Adrenal gland (tissue), 12 donors: ENCODE measurements around the gene PRR12. TPM values are rescaled to one million over a fixed set of nuclear protein-coding genes. Genes with fewer than 3 reads are reported as not detected.

Experiments
- DNase-seq, 7 donors: peaks; one replicate each; pipeline ENCODE4 v3.0.0-alpha.2; 2019 to 2020
- H3K27ac ChIP-seq, 5 donors: fragments of 200-600 bp; sonication (generic) in 4 of 5; 1 replicate in 3 of 5; 2 replicates in 2 of 5; pipeline versions ENCODE4 v1.5.1 to v1.8.0; 2016 to 2020; ENCODE audit warnings: mild to moderate bottlenecking in 1 of 5
- H3K27me3 ChIP-seq: fragments of 200-600 bp; 2 replicates; pipeline ENCODE4 v1.8.0; 2021
- H3K36me3 ChIP-seq, 2 donors: fragments of 200-600 bp; replicated peaks in 1 of 2; 1 replicate in 1 of 2; 2 replicates in 1 of 2; pipeline versions ENCODE4 v1.5.1 to v1.8.0; 2018 to 2022
- H3K4me1 ChIP-seq, 2 donors: fragments of 200-600 bp; replicated peaks in 1 of 2; 1 replicate in 1 of 2; 2 replicates in 1 of 2; pipeline versions ENCODE4 v1.5.1 to v1.8.0; 2018 to 2021
- H3K4me3 ChIP-seq, 4 donors: fragments of 200-600 bp; sonication (generic) in 3 of 4; one replicate each; pipeline ENCODE4 v1.5.1; 2016 to 2018
- H3K9me3 ChIP-seq, 3 donors: fragments of 200-600 bp; sonication (generic) in 1 of 3; replicated peaks in 1 of 3; 1 replicate in 2 of 3; 2 replicates in 1 of 3; pipeline versions ENCODE4 v1.5.1 to v1.8.0; 2016 to 2021
- POLR2A ChIP-seq, 2 donors: fragments of 450-650 bp; IDR thresholded peaks; one replicate each; pipeline ENCODE4 v1.6.1; 2017; ENCODE audit warnings: antibody characterized with exemption in 2 of 2, mild to moderate bottlenecking in 2 of 2, moderate library complexity in 1 of 2
- WGBS, 4 donors: extraction: QIAGEN DNeasy Blood & Tissue Kit in 2 of 4; methylation state at CpG; one replicate each; pipeline versions ENCODE4 v1.1.5 to v1.1.7; 2013 to 2017; 5-methylcytosine and 5-hydroxymethylcytosine counted together
- intact Hi-C, 2 donors: fragments of 100-400 bp; cut with DNase I; formaldehyde crosslinking; loops; one replicate each; pipeline versions ENCODE4 v1.14.1 to v1.15.0; 2022 to 2023
- polyA plus RNA-seq, 3 donors: library from polyadenylated mRNA; stranded (reverse); fragments of 200-250 nt in 2 of 3; fragments of 350-450 nt in 1 of 3; fragmentation: Illumina TruSeq in 1 of 3; extraction: RNeasy Lipid Tissue Mini Kit (QIAGEN cat#74804) in 1 of 3; gene quantifications; one replicate each; pipeline ENCODE4 v1.2.3, GENCODE V29; 2013 to 2014
- total RNA-seq, 9 donors: library from RNA; depleted of rRNA in 4 of 9; stranded (reverse); fragments of >200 nt in 4 of 9; fragments of 120-200 nt in 1 of 9; fragmentation: NEBNext Ultra II Directional in 1 of 9; extraction: Animal tissue kit (Norgen Biotek cat#: 25700) in 1 of 9; gene quantifications; one replicate each; pipeline versions ENCODE4 v1.1.0 to v1.2.4, GENCODE V29; 2013 to 2023
- TF ChIP-seq, protein P1 (sequence below), 6 experiments: fragments of 450-650 bp in 4 of 6; fragments of 200-600 bp in 2 of 6; sonication (generic) in 1 of 6; IDR thresholded peaks; 1 replicate in 5 of 6; 2 replicates in 1 of 6; pipeline versions ENCODE4 v1.5.1 to v1.8.0; 2016 to 2021; ENCODE audit warnings: antibody characterized with exemption in 6 of 6, mild to moderate bottlenecking in 2 of 6, moderate library complexity in 1 of 6
- donor health status: healthy with polysubstance abuse.
- donor health status: Bipolar disorder and iron deficiency.
- donor health status: DM: yes; HTN: yes; CAD: no.
- donor health status: DM: no; HTN: no; CAD: no.
- donor health status: DM: no; HTN: no; CAD: no.
- donor health status: DM: yes; HTN: yes; CAD: no.

The PRR12 gene
- total and polyA plus RNA-seq, 12 donors: 2.9 to 49.8 (median 16.2) TPM

DNA sequence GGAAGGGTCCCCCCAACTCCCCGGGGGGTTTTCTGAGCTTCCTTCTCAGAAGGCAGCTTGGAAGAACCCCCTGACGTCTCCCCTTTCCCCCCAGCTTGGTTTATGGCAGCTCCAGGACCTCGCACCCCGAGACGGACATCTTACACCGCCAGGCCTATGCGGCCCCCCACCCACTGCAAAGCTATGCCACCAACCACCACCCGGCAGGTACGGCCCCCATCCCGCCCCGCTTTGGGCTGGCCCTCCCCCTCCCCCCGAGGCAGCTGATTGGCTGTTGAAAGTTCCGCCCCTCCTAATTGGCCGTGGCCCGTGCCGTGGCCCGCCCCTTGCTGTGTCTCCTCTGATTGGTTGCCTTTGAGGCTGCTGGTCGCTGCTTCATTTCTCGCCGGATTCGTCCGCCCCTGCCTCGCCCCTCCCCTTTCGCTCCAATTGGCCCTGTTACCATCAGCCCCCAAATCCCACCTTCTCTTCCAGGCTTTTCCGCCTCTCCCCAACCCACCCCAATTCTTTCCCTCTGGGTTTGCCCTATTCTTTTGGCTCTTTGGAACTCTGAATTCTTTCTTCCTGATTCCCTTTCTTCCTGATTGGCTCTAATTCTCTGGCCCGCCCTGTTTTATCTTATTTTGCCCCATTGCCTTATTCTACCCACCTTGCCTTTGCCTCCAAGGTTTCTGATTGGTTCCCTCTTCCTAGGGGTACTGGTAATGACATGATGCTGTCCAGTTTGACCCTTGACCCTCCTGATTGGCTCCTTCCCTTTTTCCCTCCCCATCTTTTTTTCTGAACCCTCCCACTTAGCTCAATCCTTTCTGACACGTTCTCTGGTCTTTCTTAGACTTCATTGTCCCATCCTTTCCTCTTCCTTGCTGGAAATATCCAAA lies 2.5 kb downstream of the PRR12 start:
- peaks cover 0 to 47% of the 10 kb centered on the region in 2 donors for H3K36me3 ChIP-seq
- TF ChIP-seq, protein P1, sequence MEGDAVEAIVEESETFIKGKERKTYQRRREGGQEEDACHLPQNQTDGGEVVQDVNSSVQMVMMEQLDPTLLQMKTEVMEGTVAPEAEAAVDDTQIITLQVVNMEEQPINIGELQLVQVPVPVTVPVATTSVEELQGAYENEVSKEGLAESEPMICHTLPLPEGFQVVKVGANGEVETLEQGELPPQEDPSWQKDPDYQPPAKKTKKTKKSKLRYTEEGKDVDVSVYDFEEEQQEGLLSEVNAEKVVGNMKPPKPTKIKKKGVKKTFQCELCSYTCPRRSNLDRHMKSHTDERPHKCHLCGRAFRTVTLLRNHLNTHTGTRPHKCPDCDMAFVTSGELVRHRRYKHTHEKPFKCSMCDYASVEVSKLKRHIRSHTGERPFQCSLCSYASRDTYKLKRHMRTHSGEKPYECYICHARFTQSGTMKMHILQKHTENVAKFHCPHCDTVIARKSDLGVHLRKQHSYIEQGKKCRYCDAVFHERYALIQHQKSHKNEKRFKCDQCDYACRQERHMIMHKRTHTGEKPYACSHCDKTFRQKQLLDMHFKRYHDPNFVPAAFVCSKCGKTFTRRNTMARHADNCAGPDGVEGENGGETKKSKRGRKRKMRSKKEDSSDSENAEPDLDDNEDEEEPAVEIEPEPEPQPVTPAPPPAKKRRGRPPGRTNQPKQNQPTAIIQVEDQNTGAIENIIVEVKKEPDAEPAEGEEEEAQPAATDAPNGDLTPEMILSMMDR (IDR thresholded peaks at IDR 0.05): no peak
- no peak for TF ChIP-seq POLR2A (IDR thresholded peaks at IDR 0.05)
- intact Hi-C loops: no loop called here
- no peaks in the 10 kb centered on the region for H3K9me3 ChIP-seq
- H3K27ac ChIP-seq: peak overlapping the region in 4 of 5 donors; percentile 21 to 93 (median 68)
- H3K4me1 ChIP-seq: peaks cover 9 to 18% of the 10 kb centered on the region in 2 donors
- WGBS, 4 donors: 5 to 10% (median 6%) methylated on average over 14 to 27 of the region's 27 CpGs
- H3K4me3 ChIP-seq: peak overlapping the region in 1 of 4 donors; percentile 95
- no peaks in the 10 kb centered on the region for H3K27me3 ChIP-seq
- DNase-seq: peak; percentile 93 to 97 (median 95)

DNA sequence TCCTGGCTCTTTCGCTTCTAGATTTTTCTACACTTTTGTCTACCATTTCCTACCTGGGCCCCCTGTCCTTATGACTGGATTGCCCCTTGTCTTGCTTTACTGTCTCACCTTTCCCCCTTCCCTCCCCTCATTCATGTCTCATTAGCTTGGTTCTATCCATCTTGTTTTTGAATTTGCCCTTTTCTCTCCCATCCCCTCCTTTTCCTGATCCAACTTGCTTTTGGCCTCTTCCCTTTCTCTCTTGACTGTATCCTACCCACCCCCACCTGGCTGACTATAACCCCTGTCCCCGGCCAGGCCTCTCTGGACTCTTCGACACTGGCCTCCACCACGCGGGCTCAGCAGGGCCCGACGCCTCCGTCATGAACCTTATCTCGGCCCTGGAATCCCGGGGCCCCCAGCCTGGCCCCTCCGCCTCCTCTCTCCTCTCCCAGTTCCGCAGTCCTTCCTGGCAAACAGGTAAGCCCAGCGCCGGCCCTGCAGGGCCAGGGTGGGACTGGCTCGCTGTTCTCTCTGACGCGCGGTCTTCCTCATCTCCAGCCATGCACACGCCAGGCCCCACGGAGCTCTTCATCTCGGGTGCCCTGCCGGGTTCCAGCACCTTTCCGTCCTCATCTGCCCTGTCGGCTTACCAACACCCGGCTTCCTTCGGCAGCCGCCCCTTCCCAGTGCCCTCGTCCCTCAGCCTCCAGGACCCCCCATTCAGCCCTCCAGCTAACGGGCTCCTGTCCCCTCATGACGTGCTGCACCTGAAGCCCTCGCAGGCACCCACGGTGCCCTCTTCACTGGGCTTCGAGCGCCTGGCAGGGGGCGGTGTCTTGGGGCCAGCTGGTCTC lies 3.4 kb downstream of the PRR12 start:
- intact Hi-C loops: no loop called here
- H3K27ac ChIP-seq: peak overlapping the region in 3 of 5 donors; percentile 21 to 93 (median 54)
- peaks cover 9 to 18% of the 10 kb centered on the region in 2 donors for H3K4me1 ChIP-seq
- H3K36me3 ChIP-seq: peaks cover 0 to 56% of the 10 kb centered on the region in 2 donors
- DNase-seq: no peak
- 85 to 89% (median 87%) methylated on average over 34 to 35 of the region's 35 CpGs for WGBS, 4 donors
- no peaks in the 10 kb centered on the region for H3K9me3 ChIP-seq
- H3K27me3 ChIP-seq: no peaks in the 10 kb centered on the region
- TF ChIP-seq, protein P1 (IDR thresholded peaks at IDR 0.05): no peak
- no peak for TF ChIP-seq POLR2A (IDR thresholded peaks at IDR 0.05)
- H3K4me3 ChIP-seq: no peak overlapping the region

DNA sequence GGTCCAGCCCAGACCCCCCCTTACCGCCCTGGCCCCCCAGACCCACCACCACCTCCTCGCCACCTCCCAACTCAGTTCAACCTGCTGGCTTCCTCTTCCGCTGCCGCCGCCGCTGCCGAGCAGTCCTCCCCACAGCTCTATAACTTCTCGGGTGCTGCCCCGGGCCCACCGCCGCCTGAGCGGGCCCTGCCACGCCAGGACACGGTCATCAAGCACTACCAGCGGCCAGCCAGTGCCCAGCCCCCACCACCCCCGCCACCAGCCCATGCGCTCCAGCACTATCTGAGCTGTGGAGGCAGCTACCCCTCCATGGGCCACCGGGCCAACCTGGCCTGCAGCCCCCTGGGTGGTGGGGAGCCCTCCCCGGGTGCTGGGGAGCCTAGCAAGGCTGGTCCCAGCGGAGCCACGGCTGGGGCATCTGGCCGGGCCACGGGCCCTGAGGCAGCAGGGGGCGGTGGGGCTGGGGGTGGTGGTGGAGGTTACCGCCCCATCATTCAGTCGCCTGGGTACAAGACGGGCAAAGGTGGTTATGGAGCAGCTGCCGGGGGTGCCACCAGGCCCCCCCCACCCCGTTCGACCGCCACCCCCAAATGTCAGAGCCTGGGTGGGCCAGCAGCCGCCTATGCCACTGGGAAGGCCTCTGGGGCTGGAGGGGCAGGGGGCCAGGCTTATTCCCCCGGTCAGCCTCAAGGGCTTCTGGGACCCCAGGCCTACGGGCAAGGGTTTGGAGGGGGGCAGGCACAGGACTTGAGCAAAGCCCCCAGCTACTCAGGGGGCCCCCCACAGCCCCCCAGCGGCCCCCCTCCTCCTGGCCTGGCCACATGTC lies 4.2 kb downstream of the PRR12 start:
- 88 to 96% (median 91%) methylated on average over 5 to 35 of the region's 35 CpGs for WGBS, 4 donors
- Histone ChIP-seq H3K4me3 (no peak overlapping the region), H3K4me1 (peaks cover 9 to 18% of the 10 kb centered on the region in 2 donors), H3K27me3 (no peaks in the 10 kb centered on the region), H3K9me3 (no peaks in the 10 kb centered on the region), H3K27ac (no peak overlapping the region), H3K36me3 (peaks cover 0 to 65% of the 10 kb centered on the region in 2 donors)
- DNase-seq: peak in 1 of 7 donors; percentile 29
- TF ChIP-seq POLR2A (IDR thresholded peaks at IDR 0.05): no peak
- intact Hi-C loops: loop anchor here in 1 of 2 donors (5.0 kb wide), 1 partner anchor 37 kb away; no protein-coding TSS in a partner anchor

DNA sequence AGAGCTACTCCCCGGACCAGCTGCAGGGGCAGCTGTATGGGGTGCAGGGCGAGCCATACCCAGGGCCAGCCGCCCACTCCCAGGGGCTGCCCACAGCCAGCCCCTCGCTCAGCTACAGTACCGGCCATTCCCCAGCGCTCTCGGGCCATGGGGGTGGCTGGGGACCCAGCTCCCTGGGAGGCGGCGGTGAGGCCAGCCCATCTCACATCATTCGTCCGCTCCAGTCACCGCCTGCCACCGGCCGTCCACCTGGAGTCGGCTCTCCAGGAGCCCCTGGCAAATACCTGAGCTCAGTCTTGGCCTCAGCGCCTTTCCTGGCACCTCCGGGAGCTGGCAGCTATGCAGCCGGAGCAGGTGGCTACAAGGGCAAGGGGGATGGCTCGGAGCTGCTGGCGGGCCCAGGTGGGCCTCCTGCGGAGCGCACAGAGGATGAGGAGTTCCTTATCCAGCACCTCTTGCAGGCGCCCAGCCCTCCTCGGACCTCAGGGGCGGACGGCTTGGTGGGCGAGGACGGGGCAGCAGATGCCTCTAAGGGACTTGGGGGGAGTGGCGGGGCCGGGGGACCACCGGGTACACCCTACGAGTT lies 4.9 kb downstream of the PRR12 start:
- WGBS, 4 donors: 88 to 98% (median 91%) methylated on average over 10 to 32 of the region's 32 CpGs
- Histone ChIP-seq H3K4me3 (no peak overlapping the region), H3K27ac (no peak overlapping the region), H3K36me3 (peaks cover 0 to 72% of the 10 kb centered on the region in 2 donors), H3K4me1 (peaks cover 9 to 18% of the 10 kb centered on the region in 2 donors), H3K9me3 (no peaks in the 10 kb centered on the region), H3K27me3 (no peaks in the 10 kb centered on the region)
- DNase-seq: peak in 1 of 7 donors; percentile 29
- TF ChIP-seq, protein P1 (IDR thresholded peaks at IDR 0.05): no peak
- TF ChIP-seq POLR2A (IDR thresholded peaks at IDR 0.05): no peak
- intact Hi-C loops: loop anchor here in 1 of 2 donors (5.0 kb wide), 1 partner anchor 36 kb away; no protein-coding TSS in a partner anchor
